Measurements from ENCODE around the gene CLEC20A. TPM values are rescaled to one million over a fixed set of nuclear protein-coding genes. Genes with fewer than 3 reads are reported as not detected.

Gene CLEC20A
- total RNA-seq, 2 donors from 2014 or later: not detected

GRCh38 chr1:178541829-178542553 is 45.2 kb upstream of the CLEC20A start:
- Histone ChIP-seq H3K9me3 (no peaks in the 10 kb centered on the region), H3K27ac (peak overlapping the region; percentile 68 to 88 (median 80)), H3K4me3 (peak overlapping the region; percentile 49 to 88), H3K4me1 (peaks cover 28% of the 10 kb centered on the region), H3K27me3 (no peaks in the 10 kb centered on the region), H3K36me3 (replicated peaks in 1 of 2; ENCODE audit: insufficient read depth in 1 of 2, low read depth in 2 of 2) (no peaks in the 10 kb centered on the region)
- peak in 1 of 7 experiments; percentile 1 for TF ChIP-seq CTCF (IDR thresholded peaks at IDR 0.05)
- TF ChIP-seq POLR2A (IDR thresholded peaks at IDR 0.05): peak in 2 of 3 donors; percentile 45 to 57
- 1 to 3% methylated on average over 31 to 33 of the region's 33 CpGs for WGBS, 2 donors
- intact Hi-C loops (cut with DNase I): loop anchor here (5.0 kb wide), 1 partner anchor 210 kb away; no protein-coding TSS in a partner anchor
- ATAC-seq (peak; percentile 66), DNase-seq (peak; percentile 66 to 73 (median 72))

- Histone ChIP-seq H3K27ac (peak overlapping the region in 3 of 4 donors; percentile 68 to 88 (median 87)), H3K9me3 (no peaks in the 10 kb centered on the region), H3K4me3 (no peak overlapping the region), H3K36me3 (replicated peaks in 1 of 2; ENCODE audit: insufficient read depth in 1 of 2, low read depth in 2 of 2) (no peaks in the 10 kb centered on the region), H3K4me1 (peaks cover 34% of the 10 kb centered on the region), H3K27me3 (no peaks in the 10 kb centered on the region)
- ATAC-seq (no peak), DNase-seq (no peak)
- TF ChIP-seq POLR2A (IDR thresholded peaks at IDR 0.05) (no peak), CTCF (IDR thresholded peaks at IDR 0.05) (no peak)
- intact Hi-C loops (cut with DNase I): loop anchor here (5.0 kb wide), 1 partner anchor 211 kb away; no protein-coding TSS in a partner anchor
- WGBS, 2 donors: 85 to 90% methylated on average over 5 of the region's 5 CpGs
Measured at GRCh38 chr1:178541379-178541778, 44.6 kb upstream of the CLEC20A start.

GRCh38 chr1:178540646-178541045 is 43.9 kb upstream of the CLEC20A start:
- WGBS, 2 donors: 86 to 89% methylated on average over 7 of the region's 7 CpGs
- Histone ChIP-seq H3K27me3 (no peaks in the 10 kb centered on the region), H3K4me3 (no peak overlapping the region), H3K4me1 (peaks cover 37% of the 10 kb centered on the region), H3K9me3 (no peaks in the 10 kb centered on the region), H3K36me3 (replicated peaks in 1 of 2; ENCODE audit: insufficient read depth in 1 of 2, low read depth in 2 of 2) (no peaks in the 10 kb centered on the region), H3K27ac (no peak overlapping the region)
- ATAC-seq: no peak
- intact Hi-C loops (cut with DNase I): loop anchor here (5.0 kb wide), 1 partner anchor 212 kb away; no protein-coding TSS in a partner anchor
- TF ChIP-seq POLR2A (IDR thresholded peaks at IDR 0.05) (no peak), CTCF (IDR thresholded peaks at IDR 0.05) (no peak)
- DNase-seq: no peak

- Histone ChIP-seq H3K36me3 (replicated peaks in 1 of 2; ENCODE audit: insufficient read depth in 1 of 2, low read depth in 2 of 2) (no peaks in the 10 kb centered on the region), H3K27ac (no peak overlapping the region), H3K4me3 (no peak overlapping the region), H3K4me1 (peaks cover 37% of the 10 kb centered on the region), H3K9me3 (no peaks in the 10 kb centered on the region), H3K27me3 (no peaks in the 10 kb centered on the region)
- no peak for TF ChIP-seq CTCF (IDR thresholded peaks at IDR 0.05)
- no peak for TF ChIP-seq POLR2A (IDR thresholded peaks at IDR 0.05)
- DNase-seq (no peak), ATAC-seq (no peak)
- 71 to 76% methylated on average over 6 of the region's 6 CpGs for WGBS, 2 donors
- intact Hi-C loops (cut with DNase I): loop anchor here (5.0 kb wide), 1 partner anchor 212 kb away; no protein-coding TSS in a partner anchor
Measured at GRCh38 chr1:178540204-178540603, 43.4 kb upstream of the CLEC20A start.

Data from body of pancreas (tissue), 4 donors.